UCSD-AML1 (cell line): Measurements from ENCODE around the gene EPO.

Experiments
- DNase-seq: peaks from one replicate; lab custom pipeline; 2025; ENCODE audit not compliant: unreplicated experiment; lab: John Stamatoyannopoulos, UW

The EPO gene

GRCh38 chr7:100682991-100683658 is 37.1 kb upstream of the EPO start:
- DNase-seq = no peak

DNA sequence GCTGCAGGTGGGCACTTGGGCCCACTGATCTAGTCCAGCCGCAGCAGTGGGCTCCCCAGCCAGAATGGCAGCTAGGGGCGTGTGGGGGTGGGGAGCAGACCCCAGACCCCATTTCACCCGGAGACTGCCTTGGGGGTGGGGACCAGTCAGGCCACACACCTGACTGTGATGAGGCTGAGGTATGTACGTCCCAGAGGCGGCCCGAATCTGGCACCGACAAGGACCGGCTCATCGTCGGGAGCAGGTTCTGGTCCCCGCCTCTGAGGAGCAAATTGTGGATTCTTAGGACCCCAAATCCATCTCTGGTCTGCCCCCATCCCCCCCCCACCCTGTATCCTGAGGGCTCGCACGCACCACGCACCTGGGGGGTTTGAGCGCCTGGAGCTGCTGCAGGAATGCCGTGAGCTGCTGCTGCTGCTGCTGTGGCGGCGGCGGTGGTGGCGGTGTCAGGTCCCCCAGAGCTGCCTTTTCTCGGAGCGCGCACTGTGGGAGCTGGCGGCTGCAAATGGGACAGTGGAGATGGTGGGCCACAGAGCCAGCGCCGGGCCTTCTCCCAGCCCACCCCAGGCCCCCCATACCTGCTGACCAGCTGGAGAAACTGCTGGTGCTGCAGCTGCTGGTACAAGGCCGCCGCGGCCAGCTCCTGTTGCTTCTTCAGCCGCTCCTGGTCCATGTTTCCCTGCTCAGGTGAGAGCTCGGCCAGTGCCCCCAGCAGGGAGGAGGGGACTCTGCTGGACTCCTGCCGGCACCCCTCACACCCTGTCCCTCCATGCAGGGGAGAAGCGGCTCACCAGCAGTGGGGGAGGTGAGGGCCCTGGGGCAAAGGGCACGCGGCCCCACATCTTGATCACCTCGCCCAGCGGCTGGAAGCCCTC is 36.4 kb upstream of the EPO start:
- DNase-seq = no peak

DNA sequence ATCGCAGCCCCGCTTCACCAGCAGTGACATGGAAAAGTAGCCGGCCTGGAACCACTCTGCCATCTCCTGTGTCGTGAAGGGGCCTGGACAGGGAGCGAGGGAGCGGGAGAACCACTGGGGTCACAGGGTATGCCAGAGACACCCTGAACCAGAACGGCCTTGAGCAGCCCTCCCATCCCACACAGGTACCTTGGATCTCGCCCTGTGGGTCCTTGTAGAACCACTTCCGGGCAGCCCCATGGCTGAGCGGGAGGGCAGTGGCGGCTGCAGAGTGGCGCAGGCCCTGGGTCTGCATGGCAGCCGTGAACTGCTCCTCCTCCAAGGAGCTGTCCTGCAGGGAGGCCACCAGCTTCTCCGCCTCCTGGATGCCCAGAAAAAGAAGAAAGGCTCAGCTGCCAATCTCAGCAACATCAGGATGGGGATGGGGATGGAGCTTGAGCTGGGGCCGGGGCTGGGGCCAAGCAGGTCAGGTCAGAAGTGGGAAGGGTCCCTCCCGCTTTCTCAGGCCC is 35.7 kb upstream of the EPO start:
- no peak for DNase-seq

GRCh38 chr7:100685049-100685605 is 35.1 kb upstream of the EPO start:
- DNase-seq = no peak

- no peak for DNase-seq
These were observed 34.6 kb upstream of the EPO start for GRCh38 chr7:100685631-100686145.

- no peak for DNase-seq
These were observed 34.0 kb upstream of the EPO start for GRCh38 chr7:100686201-100686821.

- no peak for DNase-seq
These were observed 33.5 kb upstream of the EPO start for GRCh38 chr7:100686822-100687211.

- DNase-seq = no peak
These were observed 33.0 kb upstream of the EPO start for GRCh38 chr7:100687261-100687660.

DNA sequence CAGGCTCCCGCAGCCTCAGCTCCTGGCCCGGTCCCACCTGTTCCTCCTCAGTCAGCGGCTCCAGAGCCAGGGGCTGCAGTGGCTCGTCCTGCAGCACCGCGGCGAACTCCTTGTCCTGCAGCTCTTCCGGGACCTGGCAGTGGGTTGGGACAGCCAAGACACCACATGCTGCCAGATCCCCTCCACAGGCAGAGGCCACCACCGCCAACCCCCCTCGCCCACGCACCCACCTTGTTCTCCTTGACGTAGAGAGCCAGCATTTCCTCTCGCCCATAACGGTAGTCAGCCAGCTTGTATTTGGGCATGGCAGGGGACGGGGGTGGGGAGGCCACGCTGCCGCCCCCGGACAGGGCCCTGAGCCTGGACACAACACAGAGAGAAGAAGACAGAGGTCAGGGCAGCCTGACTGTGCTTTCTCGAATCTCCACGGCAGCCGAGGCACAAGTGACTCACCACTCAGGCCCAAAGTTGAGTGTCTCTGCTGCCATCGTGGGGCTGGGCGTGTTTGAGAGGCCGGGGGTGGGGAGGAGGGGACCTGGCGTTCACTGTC is 32.4 kb upstream of the EPO start:
- DNase-seq = no peak

DNA sequence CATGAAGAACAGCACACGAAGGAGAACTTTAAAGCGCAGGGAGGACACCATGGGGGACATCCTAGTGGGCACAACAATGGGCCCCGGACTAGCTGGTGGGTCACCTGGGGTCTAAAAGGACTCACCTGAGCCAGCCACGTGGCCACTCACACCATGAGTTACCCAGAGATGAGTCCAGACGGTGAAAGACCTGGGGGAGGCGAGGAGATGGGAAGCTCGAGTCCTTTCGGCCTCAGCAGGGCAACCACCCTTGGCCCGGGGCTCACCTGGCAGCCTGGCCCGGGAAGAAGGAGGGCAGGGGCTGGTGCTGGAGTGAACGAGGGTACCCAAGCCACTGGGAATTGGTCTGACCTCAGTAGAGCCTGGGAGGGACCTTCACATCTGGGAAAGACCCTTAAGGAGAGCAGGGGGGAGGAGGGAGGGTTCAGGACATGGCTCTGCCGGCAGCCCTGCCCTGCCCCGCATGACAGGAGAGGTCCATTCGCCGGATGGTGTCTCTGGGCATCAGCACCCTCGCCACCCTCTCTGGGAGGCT is 31.9 kb upstream of the EPO start:
- no peak for DNase-seq

DNA sequence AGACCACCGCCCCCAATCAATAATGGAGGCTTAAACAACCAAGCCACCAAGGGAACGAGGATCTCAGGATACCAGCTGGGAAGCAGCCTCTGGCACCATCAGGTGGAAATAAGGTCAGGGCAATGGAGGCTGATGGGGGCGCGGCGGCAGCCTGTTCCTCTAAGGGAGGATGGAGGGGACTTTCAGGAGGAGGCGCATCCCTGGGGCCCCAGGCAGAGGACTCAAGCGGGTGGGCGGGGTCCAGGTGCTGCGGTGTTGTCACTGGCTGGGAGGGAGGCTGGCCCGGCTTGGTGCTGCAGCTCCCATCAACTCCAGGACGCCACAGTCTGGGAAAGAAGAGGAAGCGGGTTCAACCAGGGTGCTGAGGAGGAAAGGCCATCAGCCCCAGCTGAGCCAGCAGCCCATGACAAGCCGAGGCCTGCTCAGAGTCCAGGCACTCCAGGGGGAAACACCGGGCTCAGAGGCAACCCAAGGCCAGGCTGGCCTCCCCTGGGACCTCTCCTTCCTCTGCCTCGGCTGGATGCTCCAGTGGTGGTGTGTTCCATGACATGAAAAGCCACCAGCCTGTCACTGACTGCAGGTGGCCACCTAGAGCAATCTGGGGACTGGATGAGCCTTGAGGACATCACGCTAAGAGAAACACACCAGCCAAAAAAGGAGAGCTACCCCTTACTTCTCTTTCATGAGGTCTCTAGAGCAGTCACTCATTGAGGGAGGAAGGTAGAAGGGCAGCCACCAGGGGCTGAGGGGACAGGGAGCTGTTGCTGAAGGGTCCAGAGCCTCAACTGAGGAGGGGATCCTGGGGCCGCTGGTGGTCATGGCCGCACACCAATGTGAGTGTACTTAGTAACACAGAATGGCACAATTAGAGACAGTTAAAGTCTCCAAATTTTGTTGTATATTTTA is 30.8 kb upstream of the EPO start:
- DNase-seq = no peak

GRCh38 chr7:100691676-100692577 is 28.3 kb upstream of the EPO start:
- DNase-seq = peak; percentile 54

- no peak for DNase-seq
These were observed 27.7 kb upstream of the EPO start for GRCh38 chr7:100692578-100692961.

DNA sequence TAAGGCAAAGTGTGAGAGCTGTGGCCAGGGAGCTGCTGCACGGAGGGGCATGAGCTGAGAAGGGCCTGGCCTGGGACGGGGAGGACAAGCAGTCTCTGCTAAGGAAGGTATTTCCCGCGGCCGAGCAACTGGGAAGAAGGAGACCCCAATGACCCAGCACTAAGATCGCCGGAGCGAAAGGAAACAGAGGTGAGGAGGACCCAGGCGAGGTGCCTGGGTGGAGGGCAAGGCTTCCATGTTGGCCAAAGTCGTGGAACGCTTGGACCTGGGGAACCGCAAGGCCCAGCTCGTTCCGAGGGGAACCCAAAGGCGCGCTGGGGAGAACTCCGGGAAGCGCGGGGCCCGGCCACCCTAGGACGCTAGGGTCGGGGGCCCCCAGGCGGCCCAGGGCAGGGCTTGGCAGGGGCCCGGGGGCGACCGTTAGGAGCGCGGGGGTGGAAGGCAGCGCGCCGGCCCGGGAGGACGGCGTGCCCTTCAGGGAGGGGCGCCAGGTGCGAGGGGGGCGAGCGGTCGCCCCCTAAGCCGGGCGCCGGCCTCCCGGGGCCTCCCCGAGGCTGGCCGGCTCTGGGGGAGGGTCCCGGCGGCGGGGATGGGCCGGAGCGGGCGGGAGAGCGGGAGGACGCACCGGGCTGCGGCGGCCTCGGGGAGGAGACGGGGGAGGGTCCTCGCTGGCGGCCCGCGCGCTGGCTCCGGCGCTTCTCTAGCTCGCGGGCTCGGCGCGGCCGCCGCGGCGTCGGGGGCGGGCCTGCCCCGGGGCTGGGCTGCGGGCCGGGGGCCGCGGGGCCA is 26.8 kb upstream of the EPO start:
- DNase-seq = no peak

DNA sequence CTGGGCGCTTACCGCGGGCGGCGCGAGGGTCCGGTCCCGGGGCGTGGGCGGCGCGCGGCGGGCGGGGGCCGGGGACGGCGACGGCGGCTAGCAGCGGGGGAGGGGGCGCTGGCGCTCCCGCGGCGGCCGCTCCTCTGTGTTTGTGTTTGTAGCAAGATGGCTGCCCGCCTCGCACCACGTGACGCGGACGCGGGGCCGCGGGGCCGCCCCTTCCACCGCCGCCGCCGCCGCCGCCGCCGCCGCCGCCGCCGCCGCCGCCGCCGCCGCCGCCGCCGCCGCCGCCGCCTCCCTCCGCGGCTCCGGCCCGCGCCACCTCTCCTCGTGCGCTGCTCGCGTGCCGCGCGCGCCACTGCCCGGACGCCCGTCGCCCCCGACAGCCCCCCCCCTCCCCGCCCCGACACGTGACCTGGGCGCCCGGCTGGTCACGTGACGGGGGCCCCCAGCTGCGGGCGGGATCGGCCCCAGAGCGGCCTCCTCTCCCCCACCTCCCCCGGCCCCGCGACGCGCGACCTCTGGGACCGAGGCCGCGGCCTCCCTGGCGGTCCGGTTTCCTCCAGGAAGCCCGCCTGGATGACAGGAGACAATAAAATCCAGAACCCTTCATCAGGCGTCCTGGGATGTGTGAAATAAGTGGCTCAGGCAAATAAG is 26.0 kb upstream of the EPO start, which contains the start of gene GIGYF1:
TSS of gene GIGYF1 (minus strand) at position 153 of the 648 bp plus-strand sequence. CDS start 6,012 bp downstream, outside the sequence.
- peak; percentile 54 for DNase-seq

- no peak for DNase-seq
These were observed 24.1 kb upstream of the EPO start for GRCh38 chr7:100696123-100696521.

DNA sequence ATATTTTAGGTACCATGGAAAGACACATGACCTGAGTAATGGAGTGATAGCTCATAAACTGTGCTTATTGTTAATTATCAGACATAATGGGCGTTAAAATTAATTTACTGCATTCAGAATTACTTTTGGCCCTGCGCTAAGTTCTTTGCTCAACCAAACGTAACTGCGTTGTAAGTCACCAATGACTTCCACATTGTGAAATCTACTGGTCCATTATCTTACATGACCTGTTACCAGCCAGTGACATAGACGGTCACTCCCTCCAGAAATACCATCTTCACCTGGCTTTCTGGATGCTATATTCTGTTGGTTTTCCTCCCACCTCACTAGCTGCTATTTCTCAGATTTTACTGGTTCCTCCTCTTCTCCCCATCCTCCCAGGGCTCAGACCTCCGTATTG is 21.2 kb upstream of the EPO start:
- no peak for DNase-seq
